HG03565 (cell line): ENCODE measurements around the gene NDE1.
"Not testable (repeated sequence)": the region's sequence is repeated elsewhere in the genome, so short reads cannot be mapped to it uniquely, and the experiment has no call there.

ENCODE experiments used
- ATAC-seq: cut with Tn5 transposase; IDR thresholded peaks from one replicate; pipeline ENCODE4 v1.9.1; 2021; ENCODE audit warnings: mild to moderate bottlenecking, moderate library complexity; ENCODE audit not compliant: unreplicated experiment

NDE1 gene

DNA sequence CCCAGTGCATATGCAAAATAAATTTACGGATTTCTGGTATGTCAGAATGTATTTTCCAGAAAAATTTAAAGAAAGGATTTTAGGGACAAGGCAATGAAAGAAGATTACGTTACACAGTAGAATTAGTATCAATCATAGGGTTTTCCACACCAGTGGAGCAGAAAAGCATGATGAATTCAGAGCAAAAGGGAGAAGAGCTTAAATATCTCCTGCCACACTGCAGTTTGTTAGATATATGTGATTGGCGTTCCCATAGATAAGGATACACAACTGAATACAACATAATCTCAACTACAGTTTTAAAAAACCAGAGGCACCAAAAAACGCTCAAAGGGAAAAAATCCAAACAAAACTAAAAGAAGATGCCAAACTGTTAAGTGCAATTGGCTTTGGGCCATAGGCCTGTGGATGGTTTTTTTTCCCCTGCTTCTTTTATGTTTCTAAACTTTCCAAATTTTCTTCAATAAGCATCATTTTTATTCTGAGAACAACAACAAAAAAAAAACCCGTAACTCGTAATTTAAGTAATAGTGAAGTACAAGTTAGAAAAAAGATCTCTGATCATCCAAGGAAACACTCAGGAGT lies 29.3 kb upstream of the NDE1 start:
- no peak for ATAC-seq

GRCh38 chr16:15621456-15621855 lies 28.6 kb upstream of the NDE1 start:
- no peak for ATAC-seq

GRCh38 chr16:15621889-15622288 lies 28.2 kb upstream of the NDE1 start:
- no peak for ATAC-seq

- no peak for ATAC-seq
These were observed 18.2 kb upstream of the NDE1 start for GRCh38 chr16:15631730-15632409.

DNA sequence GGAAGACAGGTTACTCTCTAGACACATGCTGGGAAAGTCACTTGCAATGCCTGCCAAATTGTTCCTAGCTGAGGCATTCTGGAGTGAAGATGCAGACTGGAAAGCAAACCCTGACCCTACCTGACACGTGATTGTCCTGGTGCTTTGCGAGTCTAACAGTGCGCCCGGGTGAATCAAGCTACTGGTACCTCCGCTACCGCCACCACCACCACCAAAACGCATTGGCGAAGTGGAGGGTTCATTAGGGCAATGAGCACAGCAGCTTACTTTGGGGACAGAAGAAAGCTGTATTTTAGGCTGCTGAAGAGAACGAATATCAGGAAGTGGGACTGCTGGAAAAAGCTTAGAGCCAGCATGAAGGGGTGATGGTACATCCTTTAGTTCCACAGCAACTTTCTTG lies 14.1 kb upstream of the NDE1 start:
- ATAC-seq: no peak

GRCh38 chr16:15636392-15636873 lies 13.6 kb upstream of the NDE1 start:
- ATAC-seq: peak; percentile 28

DNA sequence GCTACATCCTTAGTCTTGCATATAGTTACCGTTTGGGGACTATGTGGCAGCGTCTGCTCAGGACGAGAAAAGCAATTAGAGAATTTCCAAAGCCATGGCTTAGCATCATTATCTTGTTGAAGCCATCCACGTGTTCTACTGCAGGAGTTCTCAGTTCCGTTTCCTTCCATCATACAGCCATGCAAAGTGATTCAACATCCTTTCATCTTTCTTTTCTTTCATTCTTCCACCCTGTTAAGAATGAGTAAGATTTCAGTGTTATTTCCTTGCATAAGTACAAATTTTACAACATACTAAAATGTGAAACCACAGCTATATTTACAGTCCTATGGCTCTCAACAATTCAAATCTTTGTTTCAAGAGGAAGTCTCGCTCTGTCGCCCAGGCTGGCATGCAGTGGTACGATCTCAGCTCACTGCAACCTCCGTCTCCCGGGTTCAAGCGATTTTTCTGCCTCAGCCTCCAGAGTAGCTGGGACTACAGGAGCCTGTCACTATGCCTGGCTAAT lies 10.9 kb upstream of the NDE1 start:
- ATAC-seq: no peak

- ATAC-seq: no peak
These were observed 9.1 kb upstream of the NDE1 start for GRCh38 chr16:15640966-15641365.

- ATAC-seq: no peak
These were observed 8.1 kb upstream of the NDE1 start for GRCh38 chr16:15641753-15642556.

- peak; percentile 42 for ATAC-seq
These were observed 7.4 kb upstream of the NDE1 start for GRCh38 chr16:15642557-15643047.

DNA sequence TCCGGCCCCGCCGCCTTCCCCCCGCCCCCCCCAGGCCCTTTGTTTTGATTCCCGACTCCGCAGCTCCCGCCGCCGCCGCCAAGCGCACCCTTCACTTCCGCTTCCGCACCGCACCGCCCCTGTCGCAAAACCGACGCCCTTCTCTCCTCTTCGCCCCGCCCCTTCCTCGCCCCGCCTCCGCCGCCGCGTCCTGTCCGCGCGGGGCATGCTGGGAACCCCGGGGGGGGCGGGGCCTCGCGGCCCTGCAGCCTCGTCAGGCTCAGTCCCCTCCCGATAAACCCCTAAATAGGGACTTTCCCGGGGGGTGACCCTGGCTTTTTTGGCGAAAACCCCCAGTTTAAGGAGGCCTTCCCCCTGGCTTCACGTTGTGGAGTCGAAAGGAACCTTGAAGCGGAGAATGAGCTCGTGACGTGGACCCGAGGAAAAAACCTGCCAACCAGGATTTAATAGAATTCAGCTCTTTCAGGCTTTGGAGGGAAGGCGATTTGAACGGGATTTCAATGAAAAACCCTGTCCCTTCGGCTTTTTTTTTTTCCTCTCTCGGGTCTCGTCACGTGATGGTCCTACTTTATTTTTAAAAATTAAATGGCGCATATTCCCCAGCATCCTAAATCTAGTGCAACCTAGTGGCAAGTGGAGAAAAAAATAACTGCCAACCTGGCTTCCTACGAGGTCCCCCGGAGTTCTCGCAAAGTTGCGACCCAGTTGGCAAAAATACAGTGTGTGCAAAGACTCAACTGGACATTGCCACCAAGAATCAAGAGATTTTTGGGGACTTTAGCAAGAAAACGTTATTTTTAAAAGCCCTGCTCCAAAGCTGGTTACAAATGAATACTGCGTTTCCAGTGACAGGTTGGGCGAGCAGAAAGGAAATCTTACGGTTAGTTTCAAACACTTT lies 6.7 kb upstream of the NDE1 start, which contains the start of gene MARF1:
MARF1 (minus strand) TSS at position 107 of the 898 bp plus-strand sequence. CDS start 3,921 bp downstream, outside the sequence.
- ATAC-seq: peak; percentile 24

GRCh38 chr16:15643946-15644250 lies 6.1 kb upstream of the NDE1 start:
- ATAC-seq: no peak

GRCh38 chr16:15644267-15644961 lies 5.6 kb upstream of the NDE1 start:
- no peak for ATAC-seq

DNA sequence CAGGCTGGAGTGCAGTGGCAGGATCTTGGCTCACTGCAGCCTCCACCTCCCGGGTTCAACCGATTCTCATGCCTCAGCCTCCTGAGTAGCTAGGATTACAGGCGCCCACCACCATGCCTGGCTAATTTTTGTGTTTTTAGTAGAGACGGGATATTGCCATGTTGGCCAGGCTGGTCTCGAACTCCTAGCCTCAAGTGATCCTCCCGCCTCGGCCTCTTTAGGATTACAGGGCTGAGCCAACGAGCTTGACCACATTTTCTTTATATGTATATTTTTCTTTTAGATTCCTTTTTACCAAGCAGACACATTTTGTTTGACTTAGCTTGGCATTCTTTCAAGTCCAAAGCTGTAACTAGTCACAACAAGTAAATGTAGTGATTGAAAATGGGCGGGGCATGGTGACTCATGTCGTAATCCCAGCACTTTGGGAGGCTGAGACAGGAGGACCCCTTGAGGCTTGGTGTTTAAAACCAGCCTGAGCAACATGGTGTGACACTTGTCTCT lies 5.0 kb upstream of the NDE1 start:
- not testable (repeated sequence) for ATAC-seq

GRCh38 chr16:15646557-15647293 lies 3.3 kb upstream of the NDE1 start:
- not testable (repeated sequence) for ATAC-seq

- ATAC-seq: no peak
These were observed 2.6 kb upstream of the NDE1 start for GRCh38 chr16:15647294-15648014.

DNA sequence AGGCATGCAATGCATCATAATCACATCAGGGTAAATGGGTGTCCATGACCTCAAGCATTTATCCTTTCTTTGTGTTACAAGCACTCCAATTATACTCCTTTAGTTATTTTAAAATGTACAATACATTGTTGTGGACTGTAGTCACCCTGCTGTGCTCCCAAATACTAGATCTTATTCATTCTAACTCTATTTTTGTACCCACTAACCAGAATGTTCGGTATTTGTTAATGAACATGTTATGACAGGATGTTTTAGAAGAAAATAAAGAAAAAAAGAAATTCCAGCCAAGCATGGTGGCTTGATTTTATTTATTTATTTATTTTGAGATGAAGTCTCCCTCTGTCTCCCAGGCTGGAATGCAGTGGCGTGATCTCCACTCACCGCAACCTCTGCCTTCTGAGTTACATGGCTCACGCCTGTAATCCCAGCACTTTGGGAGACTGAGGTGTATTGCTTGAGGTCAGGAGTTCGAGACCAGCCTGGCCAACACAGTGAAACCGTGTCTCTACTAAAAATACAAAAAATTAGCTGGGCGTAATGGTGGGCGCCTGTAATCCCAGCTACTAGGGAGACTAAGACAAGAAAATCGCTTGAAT lies 1.8 kb upstream of the NDE1 start:
- ATAC-seq: no peak

- ATAC-seq: not testable (repeated sequence)
These were observed 734 bp upstream of the NDE1 start for GRCh38 chr16:15649311-15649710.
